ENCODE data around the gene HLTF. TPM values are rescaled to one million over a fixed set of nuclear protein-coding genes. Genes with fewer than 3 reads are reported as not detected.

Gene HLTF
- total and polyA plus RNA-seq, 2 of the 13 experiments (the other 11 are each of a cell fraction or from before 2014, with no cell fraction given), result 12.0 to 22.9 TPM

DNA sequence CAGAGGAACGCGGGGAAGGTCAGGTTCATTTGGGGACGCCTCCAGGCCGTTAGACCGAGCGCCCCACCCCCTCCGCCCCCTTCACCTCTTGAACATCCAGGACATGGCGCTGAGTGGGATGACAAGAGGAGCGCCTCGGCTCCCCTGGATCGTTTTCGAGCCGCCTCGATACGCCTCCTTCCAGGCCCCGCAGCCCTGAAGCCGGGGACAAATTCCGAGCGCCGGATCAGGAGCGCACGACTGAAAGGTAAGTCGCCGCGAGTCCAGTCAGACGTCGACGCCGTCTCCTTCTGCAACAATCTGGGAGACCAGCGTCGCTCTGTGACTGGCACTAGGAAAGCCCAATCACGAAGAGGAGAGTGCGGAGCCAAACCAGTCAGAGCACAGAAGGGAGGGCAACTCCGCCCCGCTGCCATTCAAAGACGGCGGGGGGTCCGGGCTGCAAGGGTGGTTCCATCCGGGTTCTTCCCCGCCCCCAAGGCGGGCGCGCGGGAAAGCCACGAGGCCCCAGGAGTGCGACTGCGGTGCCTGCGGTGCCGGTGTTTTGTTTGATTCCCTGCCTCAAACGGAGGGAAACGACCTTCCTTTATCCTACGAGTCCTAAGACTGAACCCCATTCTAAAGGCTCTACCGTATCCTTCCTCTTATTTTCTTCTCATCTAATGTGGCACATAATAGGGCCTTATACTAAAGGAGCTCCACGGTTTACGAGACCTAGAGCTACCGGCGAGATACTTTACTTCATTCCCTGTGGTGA, at the start of gene HLTF (continued):
- peak; percentile 92; the same call in 1 of the 2 replicates for TF ChIP-seq ISX (CRISPR knock-in tag; conservative IDR thresholded peaks at IDR 0.05)
- TF ChIP-seq, protein P1, sequence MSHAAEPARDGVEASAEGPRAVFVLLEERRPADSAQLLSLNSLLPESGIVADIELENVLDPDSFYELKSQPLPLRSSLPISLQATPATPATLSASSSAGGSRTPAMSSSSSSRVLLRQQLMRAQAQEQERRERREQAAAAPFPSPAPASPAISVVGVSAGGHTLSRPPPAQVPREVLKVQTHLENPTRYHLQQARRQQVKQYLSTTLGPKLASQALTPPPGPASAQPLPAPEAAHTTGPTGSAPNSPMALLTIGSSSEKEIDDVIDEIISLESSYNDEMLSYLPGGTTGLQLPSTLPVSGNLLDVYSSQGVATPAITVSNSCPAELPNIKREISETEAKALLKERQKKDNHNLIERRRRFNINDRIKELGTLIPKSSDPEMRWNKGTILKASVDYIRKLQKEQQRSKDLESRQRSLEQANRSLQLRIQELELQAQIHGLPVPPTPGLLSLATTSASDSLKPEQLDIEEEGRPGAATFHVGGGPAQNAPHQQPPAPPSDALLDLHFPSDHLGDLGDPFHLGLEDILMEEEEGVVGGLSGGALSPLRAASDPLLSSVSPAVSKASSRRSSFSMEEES (CRISPR knock-in tag; IDR thresholded peaks at IDR 0.05), result peak; percentile 69
- peak; percentile 88 for TF ChIP-seq EED (CRISPR knock-in tag; IDR thresholded peaks at IDR 0.05)
- TF ChIP-seq ZNF878 (CRISPR knock-in tag; IDR thresholded peaks at IDR 0.05), result peak; percentile 95
- no peak for TF ChIP-seq RELA (CRISPR knock-in tag; IDR thresholded peaks at IDR 0.05)
- TF ChIP-seq CENPX (CRISPR knock-in tag; IDR thresholded peaks at IDR 0.05), result no peak
- no peak for TF ChIP-seq CCAR2 (optimal IDR thresholded peaks at IDR 0.05; ENCODE audit: low read depth, low read length)
- TF ChIP-seq, protein P2, sequence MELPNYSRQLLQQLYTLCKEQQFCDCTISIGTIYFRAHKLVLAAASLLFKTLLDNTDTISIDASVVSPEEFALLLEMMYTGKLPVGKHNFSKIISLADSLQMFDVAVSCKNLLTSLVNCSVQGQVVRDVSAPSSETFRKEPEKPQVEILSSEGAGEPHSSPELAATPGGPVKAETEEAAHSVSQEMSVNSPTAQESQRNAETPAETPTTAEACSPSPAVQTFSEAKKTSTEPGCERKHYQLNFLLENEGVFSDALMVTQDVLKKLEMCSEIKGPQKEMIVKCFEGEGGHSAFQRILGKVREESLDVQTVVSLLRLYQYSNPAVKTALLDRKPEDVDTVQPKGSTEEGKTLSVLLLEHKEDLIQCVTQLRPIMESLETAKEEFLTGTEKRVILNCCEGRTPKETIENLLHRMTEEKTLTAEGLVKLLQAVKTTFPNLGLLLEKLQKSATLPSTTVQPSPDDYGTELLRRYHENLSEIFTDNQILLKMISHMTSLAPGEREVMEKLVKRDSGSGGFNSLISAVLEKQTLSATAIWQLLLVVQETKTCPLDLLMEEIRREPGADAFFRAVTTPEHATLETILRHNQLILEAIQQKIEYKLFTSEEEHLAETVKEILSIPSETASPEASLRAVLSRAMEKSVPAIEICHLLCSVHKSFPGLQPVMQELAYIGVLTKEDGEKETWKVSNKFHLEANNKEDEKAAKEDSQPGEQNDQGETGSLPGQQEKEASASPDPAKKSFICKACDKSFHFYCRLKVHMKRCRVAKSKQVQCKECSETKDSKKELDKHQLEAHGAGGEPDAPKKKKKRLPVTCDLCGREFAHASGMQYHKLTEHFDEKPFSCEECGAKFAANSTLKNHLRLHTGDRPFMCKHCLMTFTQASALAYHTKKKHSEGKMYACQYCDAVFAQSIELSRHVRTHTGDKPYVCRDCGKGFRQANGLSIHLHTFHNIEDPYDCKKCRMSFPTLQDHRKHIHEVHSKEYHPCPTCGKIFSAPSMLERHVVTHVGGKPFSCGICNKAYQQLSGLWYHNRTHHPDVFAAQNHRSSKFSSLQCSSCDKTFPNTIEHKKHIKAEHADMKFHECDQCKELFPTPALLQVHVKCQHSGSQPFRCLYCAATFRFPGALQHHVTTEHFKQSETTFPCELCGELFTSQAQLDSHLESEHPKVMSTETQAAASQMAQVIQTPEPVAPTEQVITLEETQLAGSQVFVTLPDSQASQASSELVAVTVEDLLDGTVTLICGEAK (IDR thresholded peaks at IDR 0.05), result no peak
- TF ChIP-seq, protein P2 (CRISPR knock-in tag; IDR thresholded peaks at IDR 0.05), result peak; percentile 16; the same call in 1 of the 2 replicates
- 0 out of 2 replicates have a peak, but pooled peaks have one; percentile 64 for TF ChIP-seq ZBTB7B (CRISPR knock-in tag; IDR thresholded peaks at IDR 0.05)
- TF ChIP-seq ZNF460 (CRISPR knock-in tag; IDR thresholded peaks at IDR 0.05; ENCODE audit: borderline replicate concordance), result no peak
- no peak for TF ChIP-seq CENPT (CRISPR knock-in tag; IDR thresholded peaks at IDR 0.05; ENCODE audit: low read depth)
- TF ChIP-seq, protein P3, sequence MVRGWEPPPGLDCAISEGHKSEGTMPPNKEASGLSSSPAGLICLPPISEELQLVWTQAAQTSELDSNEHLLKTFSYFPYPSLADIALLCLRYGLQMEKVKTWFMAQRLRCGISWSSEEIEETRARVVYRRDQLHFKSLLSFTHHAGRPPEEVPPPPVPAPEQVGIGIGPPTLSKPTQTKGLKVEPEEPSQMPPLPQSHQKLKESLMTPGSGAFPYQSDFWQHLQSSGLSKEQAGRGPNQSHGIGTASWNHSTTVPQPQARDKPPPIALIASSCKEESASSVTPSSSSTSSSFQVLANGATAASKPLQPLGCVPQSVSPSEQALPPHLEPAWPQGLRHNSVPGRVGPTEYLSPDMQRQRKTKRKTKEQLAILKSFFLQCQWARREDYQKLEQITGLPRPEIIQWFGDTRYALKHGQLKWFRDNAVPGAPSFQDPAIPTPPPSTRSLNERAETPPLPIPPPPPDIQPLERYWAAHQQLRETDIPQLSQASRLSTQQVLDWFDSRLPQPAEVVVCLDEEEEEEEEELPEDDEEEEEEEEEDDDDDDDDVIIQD (CRISPR knock-in tag; IDR thresholded peaks at IDR 0.05; ENCODE audit: low read depth), result peak; percentile 73
- TF ChIP-seq ZNF101 (CRISPR knock-in tag; IDR thresholded peaks at IDR 0.05; ENCODE audit: borderline replicate concordance, low read depth), result 0 out of 2 replicates have a peak, but pooled peaks have one; percentile 73
- TF ChIP-seq SYNCRIP (IDR thresholded peaks at IDR 0.05; ENCODE audit: insufficient read depth, low read depth, low read length), result no peak
- TF ChIP-seq ZNF768 (CRISPR knock-in tag; IDR thresholded peaks at IDR 0.05), result peak; percentile 45; the same call in 1 of the 2 replicates
- TF ChIP-seq YEATS2 (CRISPR knock-in tag; IDR thresholded peaks at IDR 0.05; ENCODE audit: borderline replicate concordance), result peak; percentile 94
- 0 out of 2 replicates have a peak, but pooled peaks have one; percentile 37 for TF ChIP-seq CHCHD3 (CRISPR knock-in tag; IDR thresholded peaks at IDR 0.05)
